Lower lobe of right lung (tissue), 2 donors: Measurements from ENCODE around the gene FBN2. TPM values are rescaled to one million over a fixed set of nuclear protein-coding genes. Genes with fewer than 3 reads are reported as not detected.

ENCODE experiments used
- ATAC-seq, 2 donors: fragments of 200-7000 bp; cut with Tn5 transposase; one replicate each; pipeline ENCODE4 v1.9.1; 2020 to 2022; ENCODE audit warnings: mild to moderate bottlenecking in 2 of 2, moderate library complexity in 2 of 2
- DNase-seq: peaks from one replicate; pipeline ENCODE4 v3.0.0-alpha.2; 2020
- H3K27ac ChIP-seq: fragments of 200-600 bp; one replicate; pipeline ENCODE4 v1.8.0; 2022
- H3K27me3 ChIP-seq: fragments of 200-600 bp; one replicate; pipeline ENCODE4 v1.8.0; 2022; ENCODE audit warnings: low read depth
- H3K36me3 ChIP-seq: fragments of 200-600 bp; one replicate; pipeline ENCODE4 v1.8.0; 2022; ENCODE audit warnings: mild to moderate bottlenecking
- H3K4me1 ChIP-seq: fragments of 200-600 bp; one replicate; pipeline ENCODE4 v1.8.0; 2022
- H3K4me3 ChIP-seq: fragments of 200-600 bp; one replicate; pipeline ENCODE4 v1.8.0; 2022; ENCODE audit warnings: mild to moderate bottlenecking
- H3K9me3 ChIP-seq: fragments of 200-600 bp; one replicate; pipeline ENCODE4 v1.8.0; 2022
- intact Hi-C: fragments of 100-400 bp; cut with DNase I; formaldehyde crosslinking; loops from one replicate; pipeline ENCODE4 v1.11.0; 2022
- long read RNA-seq: library from polyadenylated mRNA; unstranded; transcript quantifications from one replicate; pipeline ENCODE4 v2.0.0, GENCODE V29; 2021
- total RNA-seq: library from RNA; stranded (reverse); fragmentation: NEBNext Ultra II Directional; extraction: Animal tissue kit (Norgen Biotek cat#: 25700); gene quantifications from one replicate; pipeline ENCODE4 v1.2.1, GENCODE V29; 2021
- TF ChIP-seq, protein P1 (sequence below): fragments of 200-600 bp; IDR thresholded peaks from one replicate; pipeline ENCODE4 v1.8.0; 2022; ENCODE audit warnings: antibody characterized with exemption, mild to moderate bottlenecking
- donor health status: DM: no; HTN: yes; CAD: no; lungs with severe emphysema.

Gene FBN2
- total RNA-seq, result 0.83 TPM
- long read RNA-seq, result 0 reads

DNA sequence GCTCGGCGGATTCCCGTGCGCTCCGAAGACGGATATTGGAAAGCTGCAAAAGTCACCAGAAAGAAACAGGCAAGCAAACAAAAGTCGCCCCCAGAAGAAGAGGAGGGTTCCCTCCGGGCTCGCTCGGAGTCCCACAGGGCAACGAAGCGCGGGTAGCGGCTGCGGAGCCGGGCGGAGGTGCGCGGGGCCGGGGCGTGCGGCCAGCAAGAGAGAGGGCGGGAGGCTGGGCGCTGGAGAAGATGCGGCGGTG is at the start of gene FBN2:
TSS of gene FBN2 (minus strand) at position 246 of the 250 bp plus-strand sequence. CDS start 642 bp downstream, outside the sequence.
- DNase-seq (no peak), ATAC-seq (no peak)
- H3K9me3 ChIP-seq, result no peaks in the 10 kb centered on the region
- peaks cover 23% of the 10 kb centered on the region for H3K4me1 ChIP-seq
- no peak within 1 kb of the TSS for H3K27ac ChIP-seq
- intact Hi-C loops, result no loop called here
- H3K36me3 ChIP-seq, result no peaks in the 10 kb centered on the region
- peak within 1 kb of the TSS; percentile 55 for H3K4me3 ChIP-seq
- H3K27me3 ChIP-seq, result peaks cover 51% of the 10 kb centered on the region
- TF ChIP-seq, protein P1, sequence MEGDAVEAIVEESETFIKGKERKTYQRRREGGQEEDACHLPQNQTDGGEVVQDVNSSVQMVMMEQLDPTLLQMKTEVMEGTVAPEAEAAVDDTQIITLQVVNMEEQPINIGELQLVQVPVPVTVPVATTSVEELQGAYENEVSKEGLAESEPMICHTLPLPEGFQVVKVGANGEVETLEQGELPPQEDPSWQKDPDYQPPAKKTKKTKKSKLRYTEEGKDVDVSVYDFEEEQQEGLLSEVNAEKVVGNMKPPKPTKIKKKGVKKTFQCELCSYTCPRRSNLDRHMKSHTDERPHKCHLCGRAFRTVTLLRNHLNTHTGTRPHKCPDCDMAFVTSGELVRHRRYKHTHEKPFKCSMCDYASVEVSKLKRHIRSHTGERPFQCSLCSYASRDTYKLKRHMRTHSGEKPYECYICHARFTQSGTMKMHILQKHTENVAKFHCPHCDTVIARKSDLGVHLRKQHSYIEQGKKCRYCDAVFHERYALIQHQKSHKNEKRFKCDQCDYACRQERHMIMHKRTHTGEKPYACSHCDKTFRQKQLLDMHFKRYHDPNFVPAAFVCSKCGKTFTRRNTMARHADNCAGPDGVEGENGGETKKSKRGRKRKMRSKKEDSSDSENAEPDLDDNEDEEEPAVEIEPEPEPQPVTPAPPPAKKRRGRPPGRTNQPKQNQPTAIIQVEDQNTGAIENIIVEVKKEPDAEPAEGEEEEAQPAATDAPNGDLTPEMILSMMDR, result no peak

DNA sequence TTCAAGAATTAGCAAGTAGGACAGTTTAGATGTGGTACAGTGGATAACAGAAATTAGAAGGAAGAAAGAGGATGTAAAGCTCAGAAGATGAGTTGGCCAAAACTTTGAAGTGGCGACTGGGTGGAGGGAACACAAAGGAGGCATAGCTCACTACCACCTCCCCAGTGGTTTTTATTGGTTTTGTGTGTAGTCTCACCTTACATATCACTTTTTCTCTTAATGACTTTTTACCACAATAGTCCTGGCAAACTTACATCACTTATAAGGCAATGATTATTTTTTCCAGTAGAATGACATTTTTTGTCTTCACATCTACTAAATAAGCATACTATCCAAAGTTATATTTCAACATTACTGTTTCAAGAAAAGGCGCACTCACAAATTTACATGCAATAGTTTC is 49.2 kb upstream of the FBN2 start:
- no peak for ATAC-seq
- Histone ChIP-seq H3K27ac (no peak overlapping the region), H3K36me3 (no peaks in the 10 kb centered on the region), H3K27me3 (no peaks in the 10 kb centered on the region), H3K4me1 (no peaks in the 10 kb centered on the region), H3K9me3 (no peaks in the 10 kb centered on the region), H3K4me3 (no peak overlapping the region)
- TF ChIP-seq, protein P1, result no peak
- intact Hi-C loops, result no loop called here
- DNase-seq, result no peak

DNA sequence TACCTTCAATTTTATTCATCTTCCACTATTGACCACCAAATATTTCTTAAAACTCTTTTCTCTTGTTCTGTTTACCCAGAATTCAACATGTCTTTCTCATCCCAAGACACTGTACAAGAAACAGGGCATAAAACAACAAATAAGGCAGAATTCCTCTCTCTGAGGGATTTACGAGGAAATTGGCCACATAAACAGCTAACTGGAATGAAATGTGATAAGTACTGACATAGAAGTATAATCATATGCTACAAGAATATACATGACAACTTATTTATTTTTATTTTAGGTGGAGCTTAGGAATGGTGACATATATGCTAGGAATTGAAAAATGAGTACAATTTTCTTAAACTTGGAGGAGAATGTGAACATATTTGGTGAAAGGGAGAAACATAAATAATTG is 48.8 kb upstream of the FBN2 start:
- no peak overlapping the region for H3K27ac ChIP-seq
- H3K27me3 ChIP-seq, result no peaks in the 10 kb centered on the region
- no peaks in the 10 kb centered on the region for H3K36me3 ChIP-seq
- H3K4me1 ChIP-seq, result no peaks in the 10 kb centered on the region
- no peak for ATAC-seq
- H3K9me3 ChIP-seq, result no peaks in the 10 kb centered on the region
- DNase-seq, result no peak
- H3K4me3 ChIP-seq, result no peak overlapping the region
- intact Hi-C loops, result no loop called here
- TF ChIP-seq, protein P1, result no peak

DNA sequence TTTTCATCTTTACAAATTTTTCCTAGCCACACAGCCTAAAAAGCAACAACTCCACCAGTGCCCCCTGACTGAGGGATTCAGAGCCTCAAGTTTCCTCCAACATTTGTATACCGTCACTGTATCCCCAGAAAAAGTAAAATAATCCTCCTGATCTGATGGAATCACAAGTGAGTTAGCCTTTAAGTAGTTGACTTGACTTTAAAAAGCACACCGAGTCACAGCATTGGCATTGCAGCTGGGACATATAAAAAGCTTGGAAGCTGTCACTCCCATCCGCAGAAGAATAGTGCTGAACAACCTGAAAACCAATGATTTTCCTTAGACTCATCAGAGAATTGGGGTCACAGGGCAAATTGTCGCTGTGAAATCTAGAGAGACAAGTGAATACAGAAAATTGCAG is 41.6 kb upstream of the FBN2 start:
- intact Hi-C loops, result no loop called here
- no peak overlapping the region for H3K27ac ChIP-seq
- ATAC-seq, result no peak
- H3K27me3 ChIP-seq, result no peaks in the 10 kb centered on the region
- no peak for DNase-seq
- H3K4me3 ChIP-seq, result no peak overlapping the region
- H3K36me3 ChIP-seq, result no peaks in the 10 kb centered on the region
- no peaks in the 10 kb centered on the region for H3K4me1 ChIP-seq
- H3K9me3 ChIP-seq, result no peaks in the 10 kb centered on the region
- TF ChIP-seq, protein P1, result no peak

DNA sequence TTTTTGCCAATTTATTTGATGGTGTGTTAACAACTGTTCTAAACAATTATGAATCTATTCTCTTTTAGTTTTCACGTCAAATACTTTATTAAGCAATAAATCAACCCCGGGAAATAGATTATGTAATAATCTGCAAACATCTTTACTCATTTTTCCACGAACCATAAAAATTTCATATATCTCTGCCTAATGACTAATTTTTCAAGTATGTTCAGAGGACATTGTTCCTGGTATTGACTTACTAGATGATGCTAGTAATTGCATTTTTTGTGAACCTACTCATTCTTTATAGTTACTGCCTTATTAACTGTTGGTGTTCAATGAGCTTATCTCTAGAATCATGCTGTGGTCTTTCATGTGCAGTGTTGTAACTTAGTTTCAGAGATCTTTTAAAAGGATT is 41.0 kb upstream of the FBN2 start:
- Histone ChIP-seq H3K27ac (no peak overlapping the region), H3K4me1 (no peaks in the 10 kb centered on the region), H3K27me3 (no peaks in the 10 kb centered on the region), H3K4me3 (no peak overlapping the region), H3K36me3 (no peaks in the 10 kb centered on the region), H3K9me3 (no peaks in the 10 kb centered on the region)
- DNase-seq (no peak), ATAC-seq (no peak)
- TF ChIP-seq, protein P1, result no peak
- intact Hi-C loops, result no loop called here

DNA sequence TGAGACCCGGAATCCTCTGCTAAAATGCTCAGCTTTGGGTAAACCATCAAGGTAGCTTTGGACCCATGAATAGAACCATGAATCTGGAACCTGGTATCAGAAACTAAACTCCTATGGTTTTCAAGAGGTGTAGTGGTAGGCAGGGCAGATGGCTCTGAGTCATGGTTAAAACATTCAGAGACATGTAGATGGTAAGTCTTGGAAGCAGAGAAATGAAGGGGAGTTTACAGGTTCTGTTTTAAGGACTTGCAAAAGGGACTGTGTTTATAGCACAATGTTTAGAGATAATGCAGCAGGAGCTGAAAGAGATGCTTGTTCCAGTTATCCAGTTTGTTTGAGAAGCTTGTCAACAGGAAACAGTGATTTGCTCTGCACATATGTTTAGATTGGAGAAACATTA is 36.0 kb upstream of the FBN2 start:
- DNase-seq (no peak), ATAC-seq (no peak)
- no peaks in the 10 kb centered on the region for H3K36me3 ChIP-seq
- intact Hi-C loops, result no loop called here
- H3K4me1 ChIP-seq, result no peaks in the 10 kb centered on the region
- no peak overlapping the region for H3K27ac ChIP-seq
- H3K27me3 ChIP-seq, result no peaks in the 10 kb centered on the region
- TF ChIP-seq, protein P1, result no peak
- H3K9me3 ChIP-seq, result no peaks in the 10 kb centered on the region
- H3K4me3 ChIP-seq, result no peak overlapping the region
